Epithelial cell of prostate (primary cell): ENCODE data around the gene TMEM272.

ENCODE experiments used
- DNase-seq: peaks from one replicate; pipeline ENCODE4 v3.0.0-alpha.2; 2011; ENCODE audit warnings: low read depth, low spot score
- H3K27ac ChIP-seq: fragments of 450-650 bp; 2 replicates; pipeline ENCODE4 v1.5.1; 2017; ENCODE audit warnings: mild to moderate bottlenecking

Gene TMEM272

DNA sequence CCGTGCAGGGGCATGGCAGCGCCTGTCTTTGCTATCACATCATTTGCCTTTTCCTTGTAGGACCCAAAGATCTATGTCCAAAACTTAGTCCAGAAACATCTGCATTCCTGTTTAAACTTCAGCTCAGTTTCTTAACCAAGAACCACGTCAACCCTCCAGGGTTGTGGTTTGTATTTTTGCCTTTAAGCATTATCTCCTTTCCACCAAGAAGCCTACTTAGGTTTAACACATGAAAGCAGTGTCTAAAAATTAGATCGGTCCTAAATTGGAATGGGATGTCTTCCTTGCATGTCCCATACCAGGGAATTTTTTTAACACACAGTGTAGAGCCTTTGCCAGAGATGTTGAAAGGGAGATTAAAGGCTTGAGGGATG is 79.8 kb downstream of the TMEM272 start:
- DNase-seq, result no peak
- no peak overlapping the region for H3K27ac ChIP-seq

GRCh38 chr13:51764184-51765141 is 80.5 kb downstream of the TMEM272 start:
- H3K27ac ChIP-seq, result no peak overlapping the region

GRCh38 chr13:51763486-51763885 is 81.5 kb downstream of the TMEM272 start:
- H3K27ac ChIP-seq, result no peak overlapping the region
- no peak for DNase-seq

More at GRCh38 chr13:51764184-51765141, 80.5 kb downstream of the TMEM272 start:
- no peak for DNase-seq
